ENCODE measurements around the gene COL17A1.

The COL17A1 gene

DNA sequence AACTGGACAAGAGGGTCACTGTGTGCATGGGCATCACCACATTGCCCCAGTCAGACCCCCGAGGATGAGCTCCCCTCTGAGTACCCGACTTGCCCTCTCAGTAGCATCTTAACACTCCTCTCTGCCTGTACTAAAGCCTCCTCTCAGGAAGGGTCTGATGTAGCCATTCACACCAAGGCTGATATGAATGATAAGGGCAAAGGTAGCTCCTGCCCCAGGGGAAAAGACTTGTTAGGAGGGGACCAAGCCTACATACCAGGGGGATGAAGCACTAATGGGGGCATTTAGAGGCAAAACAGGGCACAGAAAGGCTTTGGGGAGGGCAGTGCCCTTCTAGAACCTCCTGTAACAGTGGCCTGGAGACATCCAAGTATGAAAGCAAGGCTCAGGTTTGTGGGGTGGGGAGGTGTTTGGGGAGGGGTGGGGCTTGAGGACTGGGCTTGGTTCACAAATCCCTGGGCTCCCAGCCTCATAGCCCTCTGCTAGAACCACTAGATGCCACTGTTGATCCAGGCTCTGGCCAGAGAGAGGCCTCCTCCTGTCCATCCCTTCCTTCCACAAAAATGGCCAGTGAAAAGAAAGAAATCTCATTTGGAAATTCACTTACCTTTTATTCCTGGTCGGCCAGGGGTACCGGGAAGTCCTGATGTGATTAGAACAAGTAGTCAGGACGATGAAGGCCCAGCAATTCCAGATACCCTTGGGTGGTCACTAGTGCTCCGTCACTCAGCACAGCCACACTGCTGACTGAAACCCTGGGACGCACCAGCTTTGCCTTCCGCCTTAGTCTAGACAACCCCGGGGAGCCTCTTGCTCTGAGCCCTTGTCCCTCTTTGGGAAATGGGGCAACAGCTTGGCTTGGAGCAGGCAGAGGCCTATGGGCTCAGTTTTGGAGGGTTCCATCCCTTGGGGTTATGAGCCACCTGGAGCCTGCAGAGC, 40.3 kb downstream of the COL17A1 start:
- FAIRE-seq (no peak), DNase-seq (ENCODE audit: insufficient read length, low spot score) (no peak)
- TF ChIP-seq, protein P1, sequence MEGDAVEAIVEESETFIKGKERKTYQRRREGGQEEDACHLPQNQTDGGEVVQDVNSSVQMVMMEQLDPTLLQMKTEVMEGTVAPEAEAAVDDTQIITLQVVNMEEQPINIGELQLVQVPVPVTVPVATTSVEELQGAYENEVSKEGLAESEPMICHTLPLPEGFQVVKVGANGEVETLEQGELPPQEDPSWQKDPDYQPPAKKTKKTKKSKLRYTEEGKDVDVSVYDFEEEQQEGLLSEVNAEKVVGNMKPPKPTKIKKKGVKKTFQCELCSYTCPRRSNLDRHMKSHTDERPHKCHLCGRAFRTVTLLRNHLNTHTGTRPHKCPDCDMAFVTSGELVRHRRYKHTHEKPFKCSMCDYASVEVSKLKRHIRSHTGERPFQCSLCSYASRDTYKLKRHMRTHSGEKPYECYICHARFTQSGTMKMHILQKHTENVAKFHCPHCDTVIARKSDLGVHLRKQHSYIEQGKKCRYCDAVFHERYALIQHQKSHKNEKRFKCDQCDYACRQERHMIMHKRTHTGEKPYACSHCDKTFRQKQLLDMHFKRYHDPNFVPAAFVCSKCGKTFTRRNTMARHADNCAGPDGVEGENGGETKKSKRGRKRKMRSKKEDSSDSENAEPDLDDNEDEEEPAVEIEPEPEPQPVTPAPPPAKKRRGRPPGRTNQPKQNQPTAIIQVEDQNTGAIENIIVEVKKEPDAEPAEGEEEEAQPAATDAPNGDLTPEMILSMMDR (IDR thresholded peaks at IDR 0.05; ENCODE audit: insufficient read depth, missing control alignments): peak; percentile 36

DNA sequence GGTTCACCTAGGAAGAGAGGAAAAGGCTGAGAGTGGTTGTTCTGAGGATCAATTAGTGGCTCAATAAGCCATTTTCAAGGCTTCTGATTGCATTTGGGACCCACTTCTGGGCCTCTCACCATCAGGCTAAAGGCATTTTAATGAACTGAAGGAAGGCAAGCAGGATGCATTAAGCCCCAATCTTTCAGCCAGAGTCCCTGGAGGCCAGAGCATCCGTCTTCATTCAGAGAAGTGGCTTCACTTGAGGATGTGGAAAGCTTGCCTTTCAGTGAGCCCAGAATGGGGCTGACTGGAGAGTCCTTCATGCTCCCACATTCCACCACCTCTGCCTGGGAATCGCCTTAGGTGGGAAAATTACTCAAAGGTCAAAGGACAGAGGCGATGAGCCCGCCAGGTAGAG, 41.8 kb downstream of the COL17A1 start:
- TF ChIP-seq, protein P1 (IDR thresholded peaks at IDR 0.05; ENCODE audit: insufficient read depth, missing control alignments): no peak
- DNase-seq (ENCODE audit: insufficient read length, low spot score) (no peak), FAIRE-seq (no peak)

DNA sequence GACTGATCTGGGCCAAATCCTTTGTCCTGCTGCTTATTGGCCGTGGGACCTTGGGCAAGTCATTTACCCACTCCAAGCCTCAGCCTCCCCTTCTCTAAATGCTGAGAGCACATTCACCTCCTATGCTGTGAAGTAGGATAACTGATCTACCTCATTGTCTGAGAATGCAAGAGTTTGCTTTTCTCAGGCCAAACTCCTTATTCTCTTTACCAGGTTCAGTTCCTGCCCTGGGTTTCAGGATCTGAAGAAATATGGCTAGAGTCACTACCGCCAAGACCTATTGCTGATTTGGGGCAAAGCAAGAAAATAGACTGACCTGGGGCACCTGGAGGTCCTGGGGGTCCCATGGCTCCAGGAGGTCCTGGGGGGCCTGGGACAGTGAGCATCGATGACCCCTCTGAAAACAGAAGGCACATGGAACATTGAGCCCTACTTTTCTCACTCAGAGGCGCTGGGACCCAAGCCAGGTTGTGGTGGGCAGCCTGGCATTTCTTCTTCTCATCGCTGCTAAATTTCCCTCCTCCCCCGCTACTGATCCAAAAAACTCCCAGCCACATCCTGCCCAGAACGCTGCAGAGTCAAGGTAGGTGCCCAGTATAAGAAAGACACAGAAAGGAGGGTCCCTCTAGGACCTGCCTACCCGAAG, 42.4 kb downstream of the COL17A1 start:
- no peak for DNase-seq (ENCODE audit: insufficient read length, low spot score)
- FAIRE-seq: no peak
- TF ChIP-seq, protein P1 (IDR thresholded peaks at IDR 0.05; ENCODE audit: insufficient read depth, missing control alignments): no peak

DNA sequence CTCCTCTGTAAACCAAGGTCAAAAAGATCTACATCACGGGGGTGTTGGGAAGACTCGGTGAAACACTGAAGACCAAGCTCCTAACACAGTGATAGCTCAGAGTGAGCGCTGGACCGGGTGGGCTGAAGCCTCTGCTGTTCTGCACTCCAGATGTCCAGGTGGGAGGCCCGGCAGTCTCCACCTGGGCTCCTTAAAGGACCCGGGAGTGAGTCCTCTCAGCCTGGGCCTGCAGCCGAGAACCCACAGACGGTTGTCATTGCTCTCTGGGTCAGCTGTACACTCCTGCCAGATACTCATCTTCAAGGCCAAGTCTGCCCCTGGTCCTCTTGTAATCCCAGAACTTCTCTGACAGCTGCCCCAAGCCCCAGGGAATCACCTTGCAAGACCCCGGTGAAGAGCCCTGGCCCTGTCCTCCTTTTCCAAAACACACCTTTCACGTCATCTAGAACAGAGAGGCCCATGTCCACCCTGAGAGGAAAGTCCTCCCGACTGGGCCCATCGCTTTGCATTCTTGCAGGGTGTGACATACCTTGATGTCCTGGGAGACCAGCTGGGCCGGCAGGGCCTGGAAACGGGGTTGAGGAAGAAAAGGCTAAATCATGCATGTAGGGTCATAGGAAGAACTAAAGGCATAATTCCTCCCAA, 43.7 kb downstream of the COL17A1 start:
- TF ChIP-seq, protein P1 (IDR thresholded peaks at IDR 0.05; ENCODE audit: insufficient read depth, missing control alignments): no peak
- DNase-seq (ENCODE audit: insufficient read length, low spot score) (no peak), FAIRE-seq (no peak)

DNA sequence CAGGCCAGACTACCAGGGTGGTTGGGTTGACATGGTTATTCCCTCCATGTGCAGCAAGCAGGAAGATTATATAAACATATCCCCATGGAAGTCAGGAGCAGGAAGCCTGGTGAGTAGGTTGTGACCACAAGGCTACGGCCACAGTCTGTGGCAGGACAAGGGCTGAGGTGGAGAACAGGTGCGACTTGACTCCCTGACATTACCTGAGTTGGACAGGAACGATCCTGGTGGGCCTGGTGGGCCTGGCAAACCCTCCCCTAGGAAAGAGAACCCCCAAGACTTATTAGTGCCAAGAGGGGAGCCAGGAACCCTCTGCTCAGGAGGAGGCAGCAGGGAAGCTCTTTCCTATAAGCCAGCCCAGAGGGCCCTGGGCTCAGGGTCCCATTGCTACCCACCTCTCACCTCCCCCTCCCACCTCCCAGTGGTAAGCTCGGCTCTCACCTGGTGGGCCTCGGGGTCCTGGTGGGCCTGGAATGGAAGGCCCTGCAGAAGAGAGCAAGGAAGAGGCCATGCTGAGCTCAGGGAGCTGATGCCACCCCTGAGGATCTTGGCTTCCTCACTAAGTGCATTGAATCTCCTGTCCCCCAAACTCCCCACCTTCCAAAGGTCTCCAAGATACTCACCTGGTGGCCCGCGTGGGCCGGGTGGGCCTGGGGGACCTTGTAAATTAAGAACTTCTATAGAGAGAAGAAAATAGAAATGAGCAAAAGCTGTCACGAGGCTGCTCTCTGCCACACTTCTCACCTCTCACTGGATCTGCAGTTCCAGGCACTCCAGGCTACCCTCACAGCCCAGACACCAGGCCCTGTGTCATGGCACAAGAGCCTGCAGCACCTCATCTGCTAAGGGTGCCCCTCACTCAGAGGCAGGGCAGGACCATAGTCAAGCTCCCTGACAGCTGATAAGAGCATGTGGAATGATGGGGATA, 44.6 kb downstream of the COL17A1 start:
- no peak for FAIRE-seq
- DNase-seq (ENCODE audit: insufficient read length, low spot score): no peak
- TF ChIP-seq, protein P1 (IDR thresholded peaks at IDR 0.05; ENCODE audit: insufficient read depth, missing control alignments): no peak

DNA sequence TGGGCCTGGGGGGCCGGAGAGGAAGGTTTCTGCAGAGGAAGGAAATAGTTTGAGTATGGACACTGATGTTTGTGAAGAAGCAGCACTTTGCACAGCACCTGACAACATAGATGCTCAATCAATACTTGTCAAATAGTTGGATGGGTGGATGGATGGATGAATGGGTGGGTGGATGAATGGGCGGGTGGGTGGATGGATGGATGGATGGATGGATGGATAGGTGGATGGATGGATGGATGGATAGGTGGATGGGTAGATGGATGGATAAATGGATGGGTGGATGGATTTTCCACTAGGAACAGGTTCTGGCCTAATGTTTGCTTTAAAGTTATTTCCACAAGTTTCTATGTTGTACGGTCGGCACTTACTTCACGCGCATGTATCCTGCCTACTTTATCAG, 45.3 kb downstream of the COL17A1 start:
- DNase-seq (ENCODE audit: insufficient read length, low spot score) (no peak), FAIRE-seq (no peak)
- TF ChIP-seq, protein P1 (IDR thresholded peaks at IDR 0.05; ENCODE audit: insufficient read depth, missing control alignments): no peak
